Measurements from ENCODE around the gene POTEM. TPM values are rescaled to one million over a fixed set of nuclear protein-coding genes. Genes with fewer than 3 reads are reported as not detected.
"Not testable (repeated sequence)": the region's sequence is repeated elsewhere in the genome, so short reads cannot be mapped to it uniquely, and the experiment has no call there.

Gene POTEM
- total and polyA plus RNA-seq, 2 donors (not counting 3 experiments of a cell fraction or from before 2014, with no cell fraction given), result not detected

- BruUV-seq (replicated peaks); H3K4me3 ChIP-seq (replicated peaks in 1 of 3; ENCODE audit: insufficient read depth in 1 of 3, low read depth in 1 of 3, low read length in 3 of 3); POLR2A ChIA-PET; H3K36me3 ChIP-seq (ENCODE audit: control insufficient read depth in 2 of 2, extremely low read depth in 1 of 2, insufficient read depth in 2 of 2, low read length in 2 of 2); H3K4me1 ChIP-seq (ENCODE audit: control insufficient read depth, extremely low read depth, insufficient read depth, low read length); H4K20me1 ChIP-seq (replicated peaks; ENCODE audit: control insufficient read depth, extremely low read depth, insufficient read depth, low read length); DNase-seq (ENCODE audit: low read depth, low spot score); H2AFZ ChIP-seq (ENCODE audit: low read depth, low read length); H3K9me1 ChIP-seq (replicated peaks; ENCODE audit: control insufficient read depth, extremely low read depth, insufficient read depth, low read length); dilution Hi-C loops (cut with MboI; ENCODE audit: extremely low pct_ligation_motif_present, low sequenced_read_pairs); H3K27me3 ChIP-seq (ENCODE audit: control insufficient read depth in 2 of 2, insufficient read depth in 2 of 2, low read length in 2 of 2); CTCF ChIA-PET; H3K4me2 ChIP-seq (ENCODE audit: insufficient read depth, low read length); H3K79me2 ChIP-seq (ENCODE audit: control insufficient read depth, insufficient read depth, low read length); FAIRE-seq; intact Hi-C loops (cut with micrococcal nuclease); H3K9me3 ChIP-seq (replicated peaks; ENCODE audit: control insufficient read depth, insufficient read depth, low read length); H3K27ac ChIP-seq (ENCODE audit: insufficient read depth, low read depth, low read length); H3K9ac ChIP-seq (replicated peaks; ENCODE audit: extremely low read depth, insufficient read depth, low read length): not testable (repeated sequence)
Observed at GRCh38 chr14:19038785-19039184, 71.6 kb downstream of the POTEM start.

GRCh38 chr14:19043384-19043783 is 76.2 kb downstream of the POTEM start:
- intact Hi-C loops (cut with micrococcal nuclease), result not testable (repeated sequence)

More at GRCh38 chr14:19043384-19043783, 76.2 kb downstream of the POTEM start:
- H4K20me1 ChIP-seq (replicated peaks; ENCODE audit: control insufficient read depth, extremely low read depth, insufficient read depth, low read length); H3K79me2 ChIP-seq (ENCODE audit: control insufficient read depth, insufficient read depth, low read length); H3K4me1 ChIP-seq (ENCODE audit: control insufficient read depth, extremely low read depth, insufficient read depth, low read length); H3K27me3 ChIP-seq (ENCODE audit: control insufficient read depth in 2 of 2, insufficient read depth in 2 of 2, low read length in 2 of 2); H3K36me3 ChIP-seq (ENCODE audit: control insufficient read depth in 2 of 2, extremely low read depth in 1 of 2, insufficient read depth in 2 of 2, low read length in 2 of 2); H2AFZ ChIP-seq (ENCODE audit: low read depth, low read length); BruUV-seq (replicated peaks); FAIRE-seq; H3K27ac ChIP-seq (ENCODE audit: insufficient read depth, low read depth, low read length); CTCF ChIA-PET; POLR2A ChIA-PET; H3K4me2 ChIP-seq (ENCODE audit: insufficient read depth, low read length); DNase-seq (ENCODE audit: low read depth, low spot score); H3K9ac ChIP-seq (replicated peaks; ENCODE audit: extremely low read depth, insufficient read depth, low read length); H3K9me1 ChIP-seq (replicated peaks; ENCODE audit: control insufficient read depth, extremely low read depth, insufficient read depth, low read length); H3K4me3 ChIP-seq (replicated peaks in 1 of 3; ENCODE audit: insufficient read depth in 1 of 3, low read depth in 1 of 3, low read length in 3 of 3); dilution Hi-C loops (cut with MboI; ENCODE audit: extremely low pct_ligation_motif_present, low sequenced_read_pairs); H3K9me3 ChIP-seq (replicated peaks; ENCODE audit: control insufficient read depth, insufficient read depth, low read length): not testable (repeated sequence)

Small RNA genes within 50 kb of the gene (small RNA-seq; reads per million reads assigned to genes)
- not detected for gene RNU6-1239P (ENCODE audit: insufficient read depth, insufficient read length, low read depth, low replicate concordance)
